K562 (cell line): ENCODE data around the gene PRDM16. TPM values are rescaled to one million over a fixed set of nuclear protein-coding genes. Genes with fewer than 3 reads are reported as not detected.

Source experiments
- ATAC-seq: fragments of 200-7000 bp; cut with Tn5 transposase; 3 replicates; pipeline ENCODE4 v1.9.1; 2020; ENCODE audit warnings: moderate library complexity
- BruUV-seq: library from RNA; stranded (reverse); fragments of 400-500 nt; replicated peaks from 2 replicates; lab custom pipeline; 2021; lab: Mats Ljungman, UMichigan
- CTCF ChIA-PET: fragments of 300-600 bp; formaldehyde crosslinking; extraction: SDS; loops from one replicate; lab custom pipeline; 2021; ENCODE audit warnings: low intra/inter-chr PET ratio; lab: Yijun Ruan, JAX
- POLR2A ChIA-PET: fragments of 300-600, 350-650 bp; sonication (Branson Sonifier 250); formaldehyde crosslinking; extraction: SDS; loops from one replicate; lab custom pipeline; 2021; ENCODE audit warnings: antibody characterized with exemption, inconsistent platforms; lab: Yijun Ruan, JAX
- DNase-seq, 4 experiments: peaks; one replicate each; pipeline versions ENCODE4 v3.0.0 to v3.0.0-alpha.2; 2011 to 2018; ENCODE audit warnings: low spot score in 3 of 4, mixed read lengths in 3 of 4; ENCODE audit errors: extremely low read depth in 1 of 4
- FAIRE-seq: peaks from 2 replicates; lab custom pipeline; 2011; peaks lifted over from hg19 to GRCh38; lab: Jason Lieb, UNC
- H2AFZ ChIP-seq: 2 replicates; pipeline ENCODE4 v1.6.0; 2011; ENCODE audit warnings: low read depth, low read length, control low read depth, inconsistent platforms
- H3K27ac ChIP-seq: fragments of 200-600 bp; 3 replicates; pipeline ENCODE4 v1.8.0; 2011; ENCODE audit warnings: low read depth, mild to moderate bottlenecking, control low read depth, inconsistent platforms, low read length, moderate library complexity, mixed read lengths; ENCODE audit errors: extremely low read depth
- H3K27me3 ChIP-seq, 2 experiments: fragments of 300-600 bp in 1 of 2; 2 replicates in 1 of 2; 3 replicates in 1 of 2; pipeline versions ENCODE4 v1.6.0 to v1.8.0; 2011; ENCODE audit warnings: inconsistent platforms in 2 of 2, low read length in 2 of 2, mild to moderate bottlenecking in 1 of 2, mixed read lengths in 1 of 2, moderate library complexity in 1 of 2; ENCODE audit not compliant: control insufficient read depth in 2 of 2, insufficient read depth in 2 of 2
- H3K36me3 ChIP-seq: fragments of 300-600 bp; 3 replicates; pipeline ENCODE4 v1.8.0; 2011; ENCODE audit warnings: mild to moderate bottlenecking, low read length, inconsistent platforms; ENCODE audit not compliant: control insufficient read depth, insufficient read depth
- H3K4me1 ChIP-seq, 2 experiments: fragments of 200-600 bp in 1 of 2; replicated peaks in 1 of 2; 2 replicates in 1 of 2; 3 replicates in 1 of 2; pipeline versions ENCODE4 v1.5.1 to v1.8.0; 2011; ENCODE audit warnings: inconsistent platforms in 2 of 2, low read length in 2 of 2, mild to moderate bottlenecking in 1 of 2, mixed read lengths in 1 of 2, moderate library complexity in 1 of 2; ENCODE audit not compliant: control insufficient read depth in 2 of 2, insufficient read depth in 2 of 2
- H3K4me2 ChIP-seq: 2 replicates; pipeline ENCODE4 v1.6.1; 2011; ENCODE audit warnings: low read length, control low read depth, inconsistent platforms, mixed read lengths; ENCODE audit not compliant: insufficient read depth
- H3K4me3 ChIP-seq: fragments of 200-600 bp; sonication (generic), shearing (Covaris generic); 2 replicates; pipeline ENCODE4 v1.5.1; 2016; ENCODE audit warnings: control low read depth, inconsistent platforms
- H3K79me2 ChIP-seq: fragments of 200-600 bp; 3 replicates; pipeline ENCODE4 v1.8.0; 2011; ENCODE audit warnings: low read length, inconsistent platforms; ENCODE audit not compliant: control insufficient read depth, insufficient read depth
- H3K9ac ChIP-seq, 2 experiments: 2 replicates each; pipeline versions ENCODE4 v1.6.0 to v1.6.1; 2011; ENCODE audit warnings: low read depth in 2 of 2, low read length in 2 of 2, control low read depth in 1 of 2, inconsistent platforms in 1 of 2, mild to moderate bottlenecking in 1 of 2, mixed read lengths in 1 of 2; ENCODE audit not compliant: insufficient read depth in 1 of 2
- H3K9me1 ChIP-seq: one replicate; pipeline ENCODE4 v1.6.0; 2011; ENCODE audit warnings: inconsistent platforms, mild to moderate bottlenecking, low read length, moderate library complexity; ENCODE audit not compliant: control insufficient read depth, insufficient read depth
- H3K9me3 ChIP-seq: replicated peaks from 2 replicates; pipeline ENCODE4 v1.5.1; 2011; ENCODE audit warnings: low read depth, low read length, inconsistent platforms; ENCODE audit not compliant: control insufficient read depth, insufficient read depth
- H4K20me1 ChIP-seq: replicated peaks from 2 replicates; pipeline ENCODE4 v1.6.1; 2011; ENCODE audit warnings: low read length, inconsistent platforms, mixed read lengths; ENCODE audit not compliant: control insufficient read depth, insufficient read depth
- DIDO1 ChIP-seq: fragments of 450-650 bp; IDR thresholded peaks from 2 replicates; pipeline ENCODE4 v1.6.1; 2016; ENCODE audit warnings: low read depth, missing biosample characterization, missing genetic modification characterization
- HMG20A ChIP-seq: fragments of 450-650 bp; formaldehyde crosslinking; conservative IDR thresholded peaks from 2 replicates; pipeline ENCODE4 v1.4.0; 2020; ENCODE audit warnings: mild to moderate bottlenecking, mixed read lengths
- MAFK ChIP-seq: IDR thresholded peaks from 2 replicates; pipeline ENCODE4 v1.6.1; 2011; ENCODE audit warnings: low read length, improper control_type of control experiment
- NFIC ChIP-seq: fragments of 450-650 bp; IDR thresholded peaks from 2 replicates; pipeline ENCODE4 v1.6.1; 2017; ENCODE audit warnings: mild to moderate bottlenecking, inconsistent platforms
- SMARCA4 ChIP-seq: fragments of 450-650 bp; IDR thresholded peaks from 2 replicates; pipeline ENCODE4 v1.6.1; 2016
- SRF ChIP-seq, 2 experiments: fragments of 250-450, 450-650 bp in 1 of 2; sonication (Bioruptor Pico) in 1 of 2; sonication (generic) in 1 of 2; formaldehyde crosslinking; IDR thresholded peaks; 2 replicates each; pipeline versions ENCODE4 v1.5.0 to v1.5.1; 2020 to 2022; ENCODE audit warnings: mild to moderate bottlenecking in 1 of 2, missing genetic modification reagents in 1 of 2
- ZNF41 ChIP-seq: fragments of 250-450 bp; sonication (Bioruptor Pico); conservative IDR thresholded peaks from 2 replicates; pipeline ENCODE4 v1.4.0; 2020; ENCODE audit warnings: mild to moderate bottlenecking
- ZNF75A ChIP-seq: fragments of 450-650 bp; formaldehyde crosslinking; IDR thresholded peaks from 2 replicates; pipeline ENCODE4 v1.4.0; 2020; ENCODE audit warnings: mild to moderate bottlenecking
- WGBS: fragments of 100-300 bp; shearing (Covaris generic); methylation state at CpG from one replicate; pipeline ENCODE4 v1.1.6; 2016; ENCODE audit warnings: low coverage, mixed read lengths; ENCODE audit not compliant: insufficient coverage; ENCODE audit errors: missing lambda C conversion rate; 5-methylcytosine and 5-hydroxymethylcytosine counted together
- in situ Hi-C: fragments of 300-500 bp; cut with MboI; formaldehyde crosslinking; loops from 4 replicates; pipeline ENCODE4 v1.15.0; 2018; ENCODE audit warnings: inconsistent platforms, mixed read lengths
- intact Hi-C: fragments of 100-400 bp; cut with micrococcal nuclease; formaldehyde crosslinking; loops from 2 replicates; pipeline ENCODE4 v1.14.2; 2022
- polyA plus RNA-seq, 8 experiments: library from polyadenylated mRNA; depleted of rRNA in 4 of 8; stranded (reverse) in 5 of 8; unstranded in 3 of 8; fragments of >200 nt; fragmentation: Nextera tagmentation in 2 of 8; fragmentation: Illumina TruSeq in 1 of 8; extraction: Ambion mirVana in 2 of 8; extraction: Trizol in 1 of 8; gene quantifications; 2 replicates each; pipeline versions ENCODE4 v1.2.1 to v1.2.3, GENCODE V29; 2011 to 2014; ENCODE audit warnings: inconsistent platforms in 1 of 8, missing spikeins in 1 of 8
- total RNA-seq, 7 experiments: library from RNA; depleted of rRNA in 6 of 7; stranded (reverse); fragments of >200 nt in 6 of 7; fragmentation: Illumina TruSeq in 2 of 7; extraction: Trizol in 2 of 7; gene quantifications; 2 replicates each; pipeline versions ENCODE4 v1.2.1 to v1.2.3, GENCODE V29; 2011 to 2021; ENCODE audit warnings: low replicate concordance in 1 of 7
- TF ChIP-seq, protein P1 (sequence below): sonication (generic); formaldehyde crosslinking; IDR thresholded peaks from 2 replicates; pipeline ENCODE4 v1.8.1; 2023; ENCODE audit warnings: mild to moderate bottlenecking, missing genetic modification reagents
- TF ChIP-seq, protein P2 (sequence below), 2 experiments: IDR thresholded peaks; 2 replicates each; pipeline ENCODE4 v1.6.1; 2011; ENCODE audit warnings: borderline replicate concordance in 1 of 2, control low read depth in 1 of 2, low read depth in 1 of 2, low read length in 1 of 2, mild to moderate bottlenecking in 1 of 2, mixed read lengths in 1 of 2, moderate library complexity in 1 of 2; ENCODE audit not compliant: insufficient read depth in 1 of 2, insufficient read length in 1 of 2, poor library complexity in 1 of 2, severe bottlenecking in 1 of 2; ENCODE audit errors: extremely low read depth in 1 of 2

The PRDM16 gene
- total and polyA plus RNA-seq, 9 of the 15 experiments (the other 6 are each of a cell fraction or from before 2014, with no cell fraction given) = 0.10 to 0.27 TPM; not detected in 7

GRCh38 chr1:3079381-3080052 lies 10.5 kb downstream of the PRDM16 start:
- no peak overlapping the region for H3K4me3 ChIP-seq
- in situ Hi-C loops (no loop called here), intact Hi-C loops (no loop called here)
- peaks cover 22% of the 10 kb centered on the region for H4K20me1 ChIP-seq
- no peaks in the 10 kb centered on the region for H3K9me3 ChIP-seq
- no peak overlapping the region for H3K4me2 ChIP-seq
- no peak overlapping the region for H2AFZ ChIP-seq
- no peaks in the 10 kb centered on the region for H3K36me3 ChIP-seq
- BruUV-seq = no TSS peak
- peaks cover 0 to 5% of the 10 kb centered on the region in 2 experiments; a peak in 1 of 5 replicates for H3K4me1 ChIP-seq
- CTCF ChIA-PET = no interaction called here
- peaks cover 60 to 96% of the 10 kb centered on the region in 2 experiments for H3K27me3 ChIP-seq
- H3K9me1 ChIP-seq = no peaks in the 10 kb centered on the region
- DNase-seq = no peak
- no peaks in the 10 kb centered on the region for H3K79me2 ChIP-seq
- H3K9ac ChIP-seq = no peak overlapping the region
- no peak for ATAC-seq
- WGBS = under 1% methylated on average over 18 of the region's 18 CpGs
- TF ChIP-seq NFIC (no peak), SMARCA4 (no peak), HMG20A (CRISPR knock-in tag) (no peak), MAFK (no peak), DIDO1 (tag) (no peak), SRF (CRISPR knock-in tag; IDR thresholded peaks at IDR 0.05) (no peak), ZNF75A (no peak), ZNF41 (CRISPR knock-in tag) (no peak)
- TF ChIP-seq, protein P1, sequence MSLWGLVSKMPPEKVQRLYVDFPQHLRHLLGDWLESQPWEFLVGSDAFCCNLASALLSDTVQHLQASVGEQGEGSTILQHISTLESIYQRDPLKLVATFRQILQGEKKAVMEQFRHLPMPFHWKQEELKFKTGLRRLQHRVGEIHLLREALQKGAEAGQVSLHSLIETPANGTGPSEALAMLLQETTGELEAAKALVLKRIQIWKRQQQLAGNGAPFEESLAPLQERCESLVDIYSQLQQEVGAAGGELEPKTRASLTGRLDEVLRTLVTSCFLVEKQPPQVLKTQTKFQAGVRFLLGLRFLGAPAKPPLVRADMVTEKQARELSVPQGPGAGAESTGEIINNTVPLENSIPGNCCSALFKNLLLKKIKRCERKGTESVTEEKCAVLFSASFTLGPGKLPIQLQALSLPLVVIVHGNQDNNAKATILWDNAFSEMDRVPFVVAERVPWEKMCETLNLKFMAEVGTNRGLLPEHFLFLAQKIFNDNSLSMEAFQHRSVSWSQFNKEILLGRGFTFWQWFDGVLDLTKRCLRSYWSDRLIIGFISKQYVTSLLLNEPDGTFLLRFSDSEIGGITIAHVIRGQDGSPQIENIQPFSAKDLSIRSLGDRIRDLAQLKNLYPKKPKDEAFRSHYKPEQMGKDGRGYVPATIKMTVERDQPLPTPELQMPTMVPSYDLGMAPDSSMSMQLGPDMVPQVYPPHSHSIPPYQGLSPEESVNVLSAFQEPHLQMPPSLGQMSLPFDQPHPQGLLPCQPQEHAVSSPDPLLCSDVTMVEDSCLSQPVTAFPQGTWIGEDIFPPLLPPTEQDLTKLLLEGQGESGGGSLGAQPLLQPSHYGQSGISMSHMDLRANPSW (CRISPR knock-in tag) = no peak
- TF ChIP-seq, protein P2, sequence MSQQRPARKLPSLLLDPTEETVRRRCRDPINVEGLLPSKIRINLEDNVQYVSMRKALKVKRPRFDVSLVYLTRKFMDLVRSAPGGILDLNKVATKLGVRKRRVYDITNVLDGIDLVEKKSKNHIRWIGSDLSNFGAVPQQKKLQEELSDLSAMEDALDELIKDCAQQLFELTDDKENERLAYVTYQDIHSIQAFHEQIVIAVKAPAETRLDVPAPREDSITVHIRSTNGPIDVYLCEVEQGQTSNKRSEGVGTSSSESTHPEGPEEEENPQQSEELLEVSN (IDR thresholded peaks at IDR 0.05; ENCODE audit: borderline replicate concordance in 1 of 2, extremely low read depth in 1 of 2, insufficient read depth in 1 of 2, insufficient read length in 1 of 2, low read depth in 1 of 2, low read length in 1 of 2, poor library complexity in 1 of 2, severe bottlenecking in 1 of 2) = no peak
- POLR2A ChIA-PET = interaction anchor here (2.1 kb wide), 1 partner anchor 19 kb away, joined by 5 read pairs; no protein-coding TSS in a partner anchor
- no peak overlapping the region for H3K27ac ChIP-seq
- no peak for FAIRE-seq
